ENCODE results near the gene EPHA6.

GRCh38 chr3:97713634-97714033 lies 899.2 kb downstream of the EPHA6 start:
- TF ChIP-seq CTCF (IDR thresholded peaks at IDR 0.05) (no peak), POLR2A (IDR thresholded peaks at IDR 0.05) (no peak)
